Measurements from ENCODE around the gene UNC5A. TPM values are rescaled to one million over a fixed set of nuclear protein-coding genes. Genes with fewer than 3 reads are reported as not detected.

Gene UNC5A
- total RNA-seq, 1 donor from 2014 or later: not detected

GRCh38 chr5:176880366-176881020 is 70.1 kb downstream of the UNC5A start:
- TF ChIP-seq CTCF (IDR thresholded peaks at IDR 0.05): no peak
- Mint-ChIP-seq H3K27ac (ENCODE audit: unreplicated experiment) (no peak overlapping the region), H3K36me3 (ENCODE audit: unreplicated experiment) (no peaks in the 10 kb centered on the region), H3K9me3 (ENCODE audit: unreplicated experiment) (no peaks in the 10 kb centered on the region), H3K27me3 (ENCODE audit: unreplicated experiment) (peaks cover 12% of the 10 kb centered on the region), H3K4me3 (ENCODE audit: unreplicated experiment) (no peak overlapping the region), H3K4me1 (ENCODE audit: unreplicated experiment) (no peaks in the 10 kb centered on the region)
- no peak for DNase-seq (ENCODE audit: extremely low spot score, unreplicated experiment)

GRCh38 chr5:176881021-176881749 is 70.8 kb downstream of the UNC5A start:
- TF ChIP-seq CTCF (IDR thresholded peaks at IDR 0.05): no peak
- Mint-ChIP-seq H3K4me1 (ENCODE audit: unreplicated experiment) (no peaks in the 10 kb centered on the region), H3K9me3 (ENCODE audit: unreplicated experiment) (no peaks in the 10 kb centered on the region), H3K27me3 (ENCODE audit: unreplicated experiment) (peaks cover 10% of the 10 kb centered on the region), H3K4me3 (ENCODE audit: unreplicated experiment) (no peak overlapping the region), H3K27ac (ENCODE audit: unreplicated experiment) (no peak overlapping the region), H3K36me3 (ENCODE audit: unreplicated experiment) (no peaks in the 10 kb centered on the region)
- DNase-seq (ENCODE audit: extremely low spot score, unreplicated experiment): no peak

GRCh38 chr5:176881816-176882566 is 71.6 kb downstream of the UNC5A start:
- no peak overlapping the region for H3K4me3 Mint-ChIP-seq (ENCODE audit: unreplicated experiment)
- peaks cover 8% of the 10 kb centered on the region for H3K27me3 Mint-ChIP-seq (ENCODE audit: unreplicated experiment)
- no peak overlapping the region for H3K27ac Mint-ChIP-seq (ENCODE audit: unreplicated experiment)

GRCh38 chr5:176882567-176882903 is 72.2 kb downstream of the UNC5A start:
- H3K4me1 Mint-ChIP-seq (ENCODE audit: unreplicated experiment): no peaks in the 10 kb centered on the region
- TF ChIP-seq CTCF (IDR thresholded peaks at IDR 0.05): no peak

More at GRCh38 chr5:176881816-176882566, 71.6 kb downstream of the UNC5A start:
- Mint-ChIP-seq H3K4me1 (ENCODE audit: unreplicated experiment) (no peaks in the 10 kb centered on the region), H3K9me3 (ENCODE audit: unreplicated experiment) (no peaks in the 10 kb centered on the region), H3K36me3 (ENCODE audit: unreplicated experiment) (no peaks in the 10 kb centered on the region)
- TF ChIP-seq CTCF (IDR thresholded peaks at IDR 0.05): no peak
- DNase-seq (ENCODE audit: extremely low spot score, unreplicated experiment): no peak

More at GRCh38 chr5:176882567-176882903, 72.2 kb downstream of the UNC5A start:
- Mint-ChIP-seq H3K27me3 (ENCODE audit: unreplicated experiment) (peaks cover 8% of the 10 kb centered on the region), H3K9me3 (ENCODE audit: unreplicated experiment) (no peaks in the 10 kb centered on the region), H3K36me3 (ENCODE audit: unreplicated experiment) (no peaks in the 10 kb centered on the region), H3K4me3 (ENCODE audit: unreplicated experiment) (no peak overlapping the region), H3K27ac (ENCODE audit: unreplicated experiment) (no peak overlapping the region)
- DNase-seq (ENCODE audit: extremely low spot score, unreplicated experiment): no peak

Measured in osteocyte (in vitro differentiated cells).